Ishikawa (cell line): ENCODE data around the gene WBP1L.

Source experiments
- CEBPB ChIP-seq: IDR thresholded peaks from 2 replicates; pipeline ENCODE4 v1.6.1; 2012
- CREB1 ChIP-seq: IDR thresholded peaks from 2 replicates; pipeline ENCODE4 v1.6.1; 2012; ENCODE audit warnings: low read depth
- EGR1 ChIP-seq: IDR thresholded peaks from 2 replicates; pipeline ENCODE4 v1.6.1; 2012
- EP300 ChIP-seq: IDR thresholded peaks from 2 replicates; pipeline ENCODE4 v1.6.1; 2012; ENCODE audit warnings: borderline replicate concordance
- FOXM1 ChIP-seq: IDR thresholded peaks from 2 replicates; pipeline ENCODE4 v1.6.1; 2012; ENCODE audit warnings: low read depth, borderline replicate concordance
- NFIC ChIP-seq: IDR thresholded peaks from 2 replicates; pipeline ENCODE4 v1.6.1; 2012
- RAD21 ChIP-seq: IDR thresholded peaks from 2 replicates; pipeline ENCODE4 v1.6.1; 2012; ENCODE audit warnings: low read depth
- TAF1 ChIP-seq: IDR thresholded peaks from 2 replicates; pipeline ENCODE4 v1.6.1; 2012; ENCODE audit warnings: low read depth, mild to moderate bottlenecking
- TCF12 ChIP-seq: IDR thresholded peaks from 2 replicates; pipeline ENCODE4 v1.6.1; 2012; ENCODE audit warnings: low read depth
- TEAD4 ChIP-seq: IDR thresholded peaks from 2 replicates; pipeline ENCODE4 v1.6.1; 2012
- YY1 ChIP-seq: IDR thresholded peaks from 2 replicates; pipeline ENCODE4 v1.6.1; 2012; ENCODE audit warnings: low read depth
- ZBTB7A ChIP-seq: IDR thresholded peaks from 2 replicates; pipeline ENCODE4 v1.6.1; 2012; ENCODE audit warnings: low read depth
- TF ChIP-seq, protein P1 (sequence below): IDR thresholded peaks from 2 replicates; pipeline ENCODE4 v1.6.1; 2012
- TF ChIP-seq, protein P2 (sequence below): IDR thresholded peaks from 2 replicates; pipeline ENCODE4 v1.6.1; 2012
- TF ChIP-seq, protein P3 (sequence below): IDR thresholded peaks from 2 replicates; pipeline ENCODE4 v1.6.1; 2012; ENCODE audit warnings: low read depth, mild to moderate bottlenecking

The WBP1L gene

GRCh38 chr10:102704915-102705314, 38.8 kb upstream of the WBP1L start:
- no peak for TF ChIP-seq EP300
- TF ChIP-seq RAD21: no peak
- TF ChIP-seq, protein P1, sequence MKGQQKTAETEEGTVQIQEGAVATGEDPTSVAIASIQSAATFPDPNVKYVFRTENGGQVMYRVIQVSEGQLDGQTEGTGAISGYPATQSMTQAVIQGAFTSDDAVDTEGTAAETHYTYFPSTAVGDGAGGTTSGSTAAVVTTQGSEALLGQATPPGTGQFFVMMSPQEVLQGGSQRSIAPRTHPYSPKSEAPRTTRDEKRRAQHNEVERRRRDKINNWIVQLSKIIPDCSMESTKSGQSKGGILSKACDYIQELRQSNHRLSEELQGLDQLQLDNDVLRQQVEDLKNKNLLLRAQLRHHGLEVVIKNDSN: no peak
- TF ChIP-seq, protein P2, sequence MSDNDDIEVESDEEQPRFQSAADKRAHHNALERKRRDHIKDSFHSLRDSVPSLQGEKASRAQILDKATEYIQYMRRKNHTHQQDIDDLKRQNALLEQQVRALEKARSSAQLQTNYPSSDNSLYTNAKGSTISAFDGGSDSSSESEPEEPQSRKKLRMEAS: no peak
- TF ChIP-seq EGR1: no peak
- no peak for TF ChIP-seq ZBTB7A
- no peak for TF ChIP-seq CEBPB
- TF ChIP-seq NFIC: no peak
- TF ChIP-seq TAF1: no peak
- TF ChIP-seq YY1: no peak
- TF ChIP-seq CREB1: no peak
- TF ChIP-seq, protein P3, sequence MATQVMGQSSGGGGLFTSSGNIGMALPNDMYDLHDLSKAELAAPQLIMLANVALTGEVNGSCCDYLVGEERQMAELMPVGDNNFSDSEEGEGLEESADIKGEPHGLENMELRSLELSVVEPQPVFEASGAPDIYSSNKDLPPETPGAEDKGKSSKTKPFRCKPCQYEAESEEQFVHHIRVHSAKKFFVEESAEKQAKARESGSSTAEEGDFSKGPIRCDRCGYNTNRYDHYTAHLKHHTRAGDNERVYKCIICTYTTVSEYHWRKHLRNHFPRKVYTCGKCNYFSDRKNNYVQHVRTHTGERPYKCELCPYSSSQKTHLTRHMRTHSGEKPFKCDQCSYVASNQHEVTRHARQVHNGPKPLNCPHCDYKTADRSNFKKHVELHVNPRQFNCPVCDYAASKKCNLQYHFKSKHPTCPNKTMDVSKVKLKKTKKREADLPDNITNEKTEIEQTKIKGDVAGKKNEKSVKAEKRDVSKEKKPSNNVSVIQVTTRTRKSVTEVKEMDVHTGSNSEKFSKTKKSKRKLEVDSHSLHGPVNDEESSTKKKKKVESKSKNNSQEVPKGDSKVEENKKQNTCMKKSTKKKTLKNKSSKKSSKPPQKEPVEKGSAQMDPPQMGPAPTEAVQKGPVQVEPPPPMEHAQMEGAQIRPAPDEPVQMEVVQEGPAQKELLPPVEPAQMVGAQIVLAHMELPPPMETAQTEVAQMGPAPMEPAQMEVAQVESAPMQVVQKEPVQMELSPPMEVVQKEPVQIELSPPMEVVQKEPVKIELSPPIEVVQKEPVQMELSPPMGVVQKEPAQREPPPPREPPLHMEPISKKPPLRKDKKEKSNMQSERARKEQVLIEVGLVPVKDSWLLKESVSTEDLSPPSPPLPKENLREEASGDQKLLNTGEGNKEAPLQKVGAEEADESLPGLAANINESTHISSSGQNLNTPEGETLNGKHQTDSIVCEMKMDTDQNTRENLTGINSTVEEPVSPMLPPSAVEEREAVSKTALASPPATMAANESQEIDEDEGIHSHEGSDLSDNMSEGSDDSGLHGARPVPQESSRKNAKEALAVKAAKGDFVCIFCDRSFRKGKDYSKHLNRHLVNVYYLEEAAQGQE: no peak
- no peak for TF ChIP-seq FOXM1
- no peak for TF ChIP-seq TCF12
- TF ChIP-seq TEAD4: no peak

- TF ChIP-seq ZBTB7A (no peak), CREB1 (no peak), TCF12 (no peak), TAF1 (no peak), EP300 (no peak), FOXM1 (no peak), EGR1 (no peak), CEBPB (no peak), YY1 (no peak), NFIC (no peak), RAD21 (no peak), TEAD4 (no peak)
- TF ChIP-seq, protein P3: no peak
- TF ChIP-seq, protein P1: no peak
- TF ChIP-seq, protein P2: no peak
Measured at GRCh38 chr10:102705531-102705930, 38.2 kb upstream of the WBP1L start.

- no peak for TF ChIP-seq CREB1
- no peak for TF ChIP-seq FOXM1
- no peak for TF ChIP-seq CEBPB
- TF ChIP-seq TEAD4: no peak
- TF ChIP-seq, protein P1: no peak
- TF ChIP-seq TAF1: no peak
- no peak for TF ChIP-seq EP300
- TF ChIP-seq RAD21: no peak
- TF ChIP-seq, protein P2: no peak; the same call in 1 of the 2 replicates
- TF ChIP-seq ZBTB7A: no peak
- no peak for TF ChIP-seq NFIC
- no peak for TF ChIP-seq TCF12
- no peak for TF ChIP-seq EGR1
- TF ChIP-seq YY1: no peak
- TF ChIP-seq, protein P3: no peak
Measured at GRCh38 chr10:102710609-102711008, 33.1 kb upstream of the WBP1L start.
